Umbilical cord (tissue), 2 donors: Measurements from ENCODE around the gene HIP1R. TPM values are rescaled to one million over a fixed set of nuclear protein-coding genes. Genes with fewer than 3 reads are reported as not detected.
A peak's percentile ranks its signal among the peaks of the same experiment; 100 is the strongest.

ENCODE experiments used
- DNase-seq: peaks from one replicate; pipeline ENCODE4 v3.0.0-alpha.2; 2015; ENCODE audit warnings: low spot score
- total RNA-seq: library from RNA; depleted of rRNA; stranded (reverse); fragments of >200 nt; gene quantifications from one replicate; pipeline ENCODE4 v1.2.3, GENCODE V29; 2014; ENCODE audit warnings: low replicate concordance; ENCODE audit not compliant: insufficient read depth

Gene HIP1R
- total RNA-seq, 1 donor from 2014 or later, result 12.0 TPM

DNA sequence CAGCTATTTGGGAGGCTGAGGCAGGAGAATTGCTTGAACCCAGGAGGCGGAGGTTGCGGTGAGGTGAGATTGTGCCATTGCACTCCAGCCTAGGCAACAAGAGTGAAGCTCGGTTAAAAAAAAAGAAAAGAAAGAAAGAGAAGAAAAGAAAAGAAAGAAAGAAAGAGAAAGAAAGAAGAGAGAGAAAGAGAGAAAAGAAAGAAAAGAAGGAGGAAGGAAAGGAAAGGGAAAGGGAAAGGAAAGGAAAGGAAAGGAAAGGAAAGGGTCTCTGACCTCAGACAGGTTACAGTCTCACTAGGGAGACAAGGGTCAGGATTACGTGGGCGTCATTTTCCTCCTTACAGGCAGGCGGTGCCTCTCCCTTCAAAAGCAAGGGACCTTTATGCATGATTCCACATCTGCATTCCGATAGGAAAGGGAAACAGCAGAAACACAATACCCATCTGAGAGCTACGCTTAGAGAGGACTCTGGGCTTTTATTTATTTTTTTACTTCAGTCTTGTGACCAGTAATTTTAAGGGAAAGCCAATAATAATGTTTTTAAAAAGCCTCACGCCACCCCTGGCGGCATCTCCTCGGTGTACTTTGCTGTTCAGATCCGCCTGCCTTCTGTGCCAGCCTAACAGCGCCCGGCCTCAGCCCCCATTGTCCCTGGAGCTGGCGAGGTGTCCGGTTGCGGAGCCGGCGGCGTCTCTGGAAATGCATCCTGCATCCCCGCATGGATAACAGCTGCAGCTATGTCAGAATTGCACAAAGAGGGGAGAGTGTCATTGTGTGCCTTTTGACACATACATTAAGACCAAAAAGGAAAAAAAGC, 945 bp upstream of the HIP1R start:
- peak; percentile 31 for DNase-seq

- DNase-seq, result no peak
Observed at GRCh38 chr12:122835750-122836026, 431 bp downstream of the HIP1R start.

GRCh38 chr12:122836027-122836921, 1.0 kb downstream of the HIP1R start:
- peak; percentile 43 for DNase-seq

- no peak for DNase-seq
Observed at GRCh38 chr12:122837306-122838265, 2.3 kb downstream of the HIP1R start.

- no peak for DNase-seq
Observed at GRCh38 chr12:122838841-122839240, 3.6 kb downstream of the HIP1R start.

DNA sequence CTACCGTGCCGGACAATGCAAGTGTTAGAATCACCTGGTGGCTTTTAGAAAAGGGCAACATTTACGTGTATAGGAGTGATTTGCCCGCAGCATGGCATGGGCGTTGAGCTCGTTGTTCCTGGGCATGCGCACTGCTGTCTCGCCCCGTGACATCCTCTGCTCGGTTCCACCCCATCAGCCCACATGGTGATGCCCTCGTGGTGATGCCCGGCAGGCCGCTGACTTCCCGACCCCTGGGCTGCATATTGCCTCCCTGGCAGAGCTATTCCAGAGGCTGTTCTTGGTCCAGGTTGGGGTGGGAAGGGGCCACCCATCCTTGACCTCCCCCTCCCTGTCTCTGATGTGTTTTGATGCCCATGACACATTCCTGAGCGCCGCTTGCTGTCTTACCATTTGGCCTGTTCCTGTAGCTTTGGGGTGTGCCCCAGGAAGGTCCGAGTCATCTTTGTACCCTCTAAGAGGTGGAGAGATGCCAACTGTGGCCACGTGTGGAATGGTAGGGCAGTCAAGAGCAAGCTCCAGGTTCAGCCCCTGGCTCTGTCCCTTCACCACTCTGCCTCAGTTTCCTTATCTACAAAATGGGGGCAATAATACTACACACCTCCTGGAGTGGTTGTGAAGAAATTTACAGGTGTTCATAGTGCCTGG, 4.8 kb downstream of the HIP1R start:
- no peak for DNase-seq

GRCh38 chr12:122840580-122841513, 5.6 kb downstream of the HIP1R start:
- no peak for DNase-seq

GRCh38 chr12:122841544-122842321, 6.5 kb downstream of the HIP1R start:
- DNase-seq, result no peak

DNA sequence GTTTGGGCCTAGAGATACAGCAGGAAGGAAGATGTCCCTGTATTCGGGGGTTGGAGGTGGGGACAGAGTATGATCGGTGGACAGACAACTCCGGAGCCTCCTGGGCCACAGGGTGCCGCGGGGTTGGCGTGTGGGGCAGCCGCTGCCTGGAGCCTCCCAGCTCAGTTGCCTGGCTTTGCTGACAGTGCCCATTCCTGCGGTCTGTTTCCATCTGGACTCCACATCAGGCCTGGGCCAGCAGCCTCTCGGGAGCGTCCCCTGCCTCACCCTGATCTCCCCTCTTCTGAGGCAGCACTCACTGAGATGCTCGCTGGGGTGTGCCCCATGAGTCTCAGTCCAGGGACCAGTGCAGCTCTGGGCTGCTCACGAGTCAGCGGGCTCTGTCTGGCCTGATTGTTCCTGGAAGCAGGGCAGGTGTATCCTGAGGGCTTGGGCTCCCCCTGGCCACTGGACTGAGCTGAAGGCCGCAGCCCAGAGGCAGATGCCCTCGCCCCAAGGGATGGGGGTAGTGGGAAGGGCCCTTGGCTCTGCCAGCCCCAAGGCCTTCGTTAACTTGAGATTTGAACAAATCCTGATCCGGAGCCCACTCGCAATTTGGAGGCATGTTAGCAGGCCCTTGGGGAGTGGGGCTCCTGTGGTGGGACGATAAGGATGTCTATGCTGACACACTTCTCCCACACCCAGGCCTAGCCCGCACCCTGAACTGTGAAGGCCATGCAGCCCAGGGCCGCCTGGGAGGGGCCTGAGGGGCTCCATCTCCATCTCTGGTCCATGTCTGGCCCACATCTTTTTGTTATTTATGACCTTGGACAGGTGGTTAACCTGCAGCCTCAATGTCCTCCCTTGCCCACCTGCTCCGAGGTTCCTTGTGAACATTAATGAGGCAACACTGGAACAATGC, 7.5 kb downstream of the HIP1R start:
- no peak for DNase-seq

DNA sequence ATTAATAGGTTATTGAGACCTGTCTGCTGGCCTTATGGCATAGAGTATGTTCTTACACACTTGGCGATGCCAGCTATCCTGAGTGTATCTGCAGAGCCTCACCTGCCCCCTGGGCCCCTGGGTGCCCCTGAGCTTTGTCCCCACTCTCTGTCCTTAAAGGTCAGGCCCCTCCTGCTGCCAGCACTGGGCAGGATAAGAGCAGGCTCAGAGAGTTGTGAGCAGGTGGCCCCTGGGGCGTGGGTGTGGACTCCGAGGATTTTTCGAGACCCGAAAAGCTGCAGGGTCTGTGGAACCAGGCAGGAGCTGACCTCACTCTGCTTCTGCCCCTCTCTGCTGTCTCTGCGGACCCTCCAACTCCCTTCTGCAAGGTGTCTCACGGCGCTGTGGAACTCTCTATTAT, 8.2 kb downstream of the HIP1R start:
- no peak for DNase-seq

GRCh38 chr12:122844366-122844971, 9.2 kb downstream of the HIP1R start:
- no peak for DNase-seq

GRCh38 chr12:122845041-122845864, 10.0 kb downstream of the HIP1R start:
- DNase-seq, result no peak

- no peak for DNase-seq
Observed at GRCh38 chr12:122845865-122846621, 10.8 kb downstream of the HIP1R start.

GRCh38 chr12:122846622-122847515, 11.6 kb downstream of the HIP1R start:
- DNase-seq, result no peak

GRCh38 chr12:122847516-122847836, 12.2 kb downstream of the HIP1R start:
- DNase-seq, result no peak
